Measurements from ENCODE around the gene SEC14L5. TPM values are rescaled to one million over a fixed set of nuclear protein-coding genes. Genes with fewer than 3 reads are reported as not detected.

SEC14L5 gene
- total and polyA plus RNA-seq, 8 donors = 0.17 to 0.76 (median 0.39) TPM

DNA sequence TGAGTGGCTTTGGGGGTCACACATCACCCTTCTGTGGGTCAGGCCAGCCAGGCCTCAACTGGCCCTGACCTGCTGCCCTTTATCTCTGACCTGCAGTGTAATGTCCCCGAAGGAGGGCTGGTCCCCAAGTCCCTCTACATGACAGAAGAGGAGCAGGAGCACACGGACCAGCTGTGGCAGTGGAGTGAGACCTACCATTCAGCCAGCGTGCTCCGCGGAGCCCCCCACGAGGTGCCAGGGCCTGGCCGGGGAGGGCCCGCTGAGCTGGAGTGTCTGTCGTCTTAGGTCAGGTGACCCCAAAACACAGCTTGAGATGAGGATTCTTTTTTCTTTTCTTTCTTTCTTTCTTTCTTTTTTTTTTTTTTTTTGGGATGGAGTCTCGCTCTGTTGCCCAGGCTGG is 49.1 kb downstream of the SEC14L5 start:
- DNase-seq (peak in 1 of 4 donors; percentile 39), ATAC-seq (no peak)
- Histone ChIP-seq H3K4me3 (no peak overlapping the region), H3K4me1 (no peaks in the 10 kb centered on the region), H3K27me3 (peaks cover 0 to 29% of the 10 kb centered on the region in 2 donors), H3K36me3 (no peaks in the 10 kb centered on the region), H3K9me3 (no peaks in the 10 kb centered on the region), H3K27ac (no peak overlapping the region)
- TF ChIP-seq, protein P1, sequence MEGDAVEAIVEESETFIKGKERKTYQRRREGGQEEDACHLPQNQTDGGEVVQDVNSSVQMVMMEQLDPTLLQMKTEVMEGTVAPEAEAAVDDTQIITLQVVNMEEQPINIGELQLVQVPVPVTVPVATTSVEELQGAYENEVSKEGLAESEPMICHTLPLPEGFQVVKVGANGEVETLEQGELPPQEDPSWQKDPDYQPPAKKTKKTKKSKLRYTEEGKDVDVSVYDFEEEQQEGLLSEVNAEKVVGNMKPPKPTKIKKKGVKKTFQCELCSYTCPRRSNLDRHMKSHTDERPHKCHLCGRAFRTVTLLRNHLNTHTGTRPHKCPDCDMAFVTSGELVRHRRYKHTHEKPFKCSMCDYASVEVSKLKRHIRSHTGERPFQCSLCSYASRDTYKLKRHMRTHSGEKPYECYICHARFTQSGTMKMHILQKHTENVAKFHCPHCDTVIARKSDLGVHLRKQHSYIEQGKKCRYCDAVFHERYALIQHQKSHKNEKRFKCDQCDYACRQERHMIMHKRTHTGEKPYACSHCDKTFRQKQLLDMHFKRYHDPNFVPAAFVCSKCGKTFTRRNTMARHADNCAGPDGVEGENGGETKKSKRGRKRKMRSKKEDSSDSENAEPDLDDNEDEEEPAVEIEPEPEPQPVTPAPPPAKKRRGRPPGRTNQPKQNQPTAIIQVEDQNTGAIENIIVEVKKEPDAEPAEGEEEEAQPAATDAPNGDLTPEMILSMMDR (IDR thresholded peaks at IDR 0.05) = no peak
- intact Hi-C loops (cut with DNase I) = no loop called here

- TF ChIP-seq, protein P1 (IDR thresholded peaks at IDR 0.05) = no peak
- Histone ChIP-seq H3K4me1 (no peaks in the 10 kb centered on the region), H3K36me3 (no peaks in the 10 kb centered on the region), H3K27ac (no peak overlapping the region), H3K4me3 (no peak overlapping the region), H3K9me3 (no peaks in the 10 kb centered on the region), H3K27me3 (peaks cover 0 to 33% of the 10 kb centered on the region in 2 donors)
- intact Hi-C loops (cut with DNase I) = no loop called here
- DNase-seq (peak in 1 of 4 donors; percentile 72), ATAC-seq (no peak)
Observed at GRCh38 chr16:5008311-5008731, 50.2 kb downstream of the SEC14L5 start.

DNA sequence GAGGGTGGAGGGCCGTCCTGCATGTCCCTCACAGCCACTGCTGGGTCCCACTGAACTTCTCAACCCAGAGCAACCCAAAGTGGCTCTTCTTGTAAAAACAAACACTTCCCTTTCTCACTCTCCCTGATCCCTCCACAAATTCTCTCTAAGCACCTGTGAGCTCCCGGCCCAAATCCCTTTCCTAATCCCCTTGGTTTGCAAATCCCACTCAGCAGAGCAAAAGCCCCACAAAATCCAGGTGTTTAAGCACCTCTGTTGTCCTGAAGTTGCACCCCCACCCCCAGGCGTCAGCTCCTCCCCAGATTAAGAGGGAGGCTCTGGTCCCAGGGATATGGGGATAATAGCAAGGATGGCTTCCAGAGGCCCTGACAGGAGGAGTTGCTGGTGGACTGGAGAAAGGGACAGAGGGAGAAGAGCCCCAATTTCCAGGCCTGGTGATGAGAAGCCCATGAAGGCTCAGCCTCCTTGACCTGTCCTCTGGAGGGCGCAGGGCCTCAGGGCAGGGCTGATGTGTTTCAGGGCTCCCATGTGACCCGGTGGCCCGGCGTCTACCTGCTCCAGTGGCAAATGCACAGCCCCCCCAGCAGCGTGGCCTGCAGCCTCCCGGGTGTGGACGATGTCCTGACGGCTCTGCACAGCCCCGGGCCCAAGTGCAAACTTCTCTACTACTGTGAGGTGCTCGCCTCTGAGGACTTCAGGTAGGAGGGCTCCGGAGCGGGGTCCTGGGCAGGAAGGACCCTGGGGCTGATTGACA is 52.6 kb downstream of the SEC14L5 start:
- ATAC-seq = no peak
- Histone ChIP-seq H3K27me3 (peaks cover 0 to 26% of the 10 kb centered on the region in 2 donors), H3K4me1 (no peaks in the 10 kb centered on the region), H3K9me3 (no peaks in the 10 kb centered on the region), H3K4me3 (no peak overlapping the region), H3K27ac (no peak overlapping the region), H3K36me3 (no peaks in the 10 kb centered on the region)
- intact Hi-C loops (cut with DNase I) = no loop called here
- TF ChIP-seq, protein P1 (IDR thresholded peaks at IDR 0.05) = no peak
- peak in 1 of 4 donors; percentile 69 for DNase-seq

DNA sequence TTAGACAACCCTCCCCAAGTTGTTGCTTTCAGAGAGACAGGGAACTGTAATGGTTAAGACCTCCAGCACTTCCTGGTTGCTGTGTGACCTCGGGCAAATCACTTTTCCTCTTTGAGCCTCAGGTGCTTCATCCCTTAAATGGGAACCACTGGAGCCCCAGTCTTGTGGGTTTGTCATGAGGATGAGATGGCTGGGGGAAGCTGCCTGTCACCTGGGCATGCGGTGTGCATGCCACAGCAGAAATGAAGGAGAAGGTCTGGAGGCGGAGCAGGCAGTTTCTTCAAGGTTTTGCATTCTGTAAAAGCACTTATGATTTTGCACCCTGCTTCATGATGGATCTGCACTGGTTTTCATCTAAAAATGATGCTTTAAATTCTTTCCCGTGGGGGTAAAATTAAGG is 53.5 kb downstream of the SEC14L5 start:
- TF ChIP-seq, protein P1 (IDR thresholded peaks at IDR 0.05) = no peak
- H3K27me3 ChIP-seq = peaks cover 0 to 26% of the 10 kb centered on the region in 2 donors
- no peaks in the 10 kb centered on the region for H3K36me3 ChIP-seq
- H3K4me1 ChIP-seq = no peaks in the 10 kb centered on the region
- H3K9me3 ChIP-seq = no peaks in the 10 kb centered on the region
- no peak overlapping the region for H3K4me3 ChIP-seq
- intact Hi-C loops (cut with DNase I) = no loop called here
- ATAC-seq (no peak), DNase-seq (no peak)
- no peak overlapping the region for H3K27ac ChIP-seq

GRCh38 chr16:5012887-5013286 is 54.8 kb downstream of the SEC14L5 start:
- Histone ChIP-seq H3K9me3 (no peaks in the 10 kb centered on the region), H3K4me3 (no peak overlapping the region), H3K27me3 (peaks cover 0 to 26% of the 10 kb centered on the region in 2 donors), H3K36me3 (no peaks in the 10 kb centered on the region), H3K27ac (no peak overlapping the region), H3K4me1 (no peaks in the 10 kb centered on the region)
- intact Hi-C loops (cut with DNase I) = no loop called here
- no peak for ATAC-seq
- TF ChIP-seq, protein P1 (IDR thresholded peaks at IDR 0.05) = no peak
- peak in 1 of 4 donors; percentile 24 for DNase-seq
